Suprapubic skin (tissue), 4 donors: ENCODE results near the gene MAP2K5.

Source experiments
- CTCF ChIP-seq, 2 donors: fragments of 200-600 bp in 1 of 2; fragments of 450-650 bp in 1 of 2; sonication (generic) in 1 of 2; IDR thresholded peaks; one replicate each; pipeline ENCODE4 v1.5.1; 2016 to 2019; ENCODE audit warnings: antibody characterized with exemption in 2 of 2, mild to moderate bottlenecking in 1 of 2, moderate library complexity in 1 of 2
- POLR2A ChIP-seq, 2 donors: fragments of 450-650 bp; IDR thresholded peaks; one replicate each; pipeline ENCODE4 v1.6.1; 2017; ENCODE audit warnings: antibody characterized with exemption in 2 of 2, mild to moderate bottlenecking in 2 of 2, moderate library complexity in 2 of 2
- POLR2AphosphoS5 ChIP-seq, 3 donors: sonication (generic); formaldehyde crosslinking; IDR thresholded peaks; one replicate each; pipeline ENCODE4 v1.6.1; 2017; ENCODE audit warnings: antibody characterized with exemption in 3 of 3

- TF ChIP-seq CTCF (IDR thresholded peaks at IDR 0.05), result no peak
- no peak for TF ChIP-seq POLR2AphosphoS5 (IDR thresholded peaks at IDR 0.05)
- no peak for TF ChIP-seq POLR2A (IDR thresholded peaks at IDR 0.05)
These were observed 201.1 kb downstream of the MAP2K5 start for GRCh38 chr15:67743558-67743957.
